HG03064 (cell line): ENCODE data around the gene TTLL13.
"Not testable (repeated sequence)": the region's sequence is repeated elsewhere in the genome, so short reads cannot be mapped to it uniquely, and the experiment has no call there.

Experiments
- ATAC-seq: cut with Tn5 transposase; IDR thresholded peaks from one replicate; pipeline ENCODE4 v1.9.1; 2021; ENCODE audit warnings: low read depth; ENCODE audit not compliant: unreplicated experiment

Gene TTLL13

GRCh38 chr15:90271459-90272166, 22.3 kb downstream of the TTLL13 start:
- ATAC-seq, result no peak

- ATAC-seq, result not testable (repeated sequence)
These were observed 29.1 kb downstream of the TTLL13 start for GRCh38 chr15:90278467-90278866.

- ATAC-seq, result not testable (repeated sequence)
These were observed 31.4 kb downstream of the TTLL13 start for GRCh38 chr15:90280743-90281142.

GRCh38 chr15:90281637-90282036, 32.3 kb downstream of the TTLL13 start:
- not testable (repeated sequence) for ATAC-seq

GRCh38 chr15:90286678-90287077, 37.3 kb downstream of the TTLL13 start:
- no peak for ATAC-seq

GRCh38 chr15:90287101-90287500, 37.7 kb downstream of the TTLL13 start:
- no peak for ATAC-seq

- no peak for ATAC-seq
These were observed 38.6 kb downstream of the TTLL13 start for GRCh38 chr15:90287946-90288345.

GRCh38 chr15:90291679-90292356, 42.5 kb downstream of the TTLL13 start:
- ATAC-seq, result no peak

GRCh38 chr15:90293040-90293810, 43.9 kb downstream of the TTLL13 start:
- ATAC-seq, result not testable (repeated sequence)

GRCh38 chr15:90294159-90294558, 44.8 kb downstream of the TTLL13 start:
- no peak for ATAC-seq

GRCh38 chr15:90294601-90295269, 45.4 kb downstream of the TTLL13 start:
- no peak for ATAC-seq

- ATAC-seq, result no peak
These were observed 45.9 kb downstream of the TTLL13 start for GRCh38 chr15:90295270-90295648.

- not testable (repeated sequence) for ATAC-seq
These were observed 47.0 kb downstream of the TTLL13 start for GRCh38 chr15:90296316-90296884.

- ATAC-seq, result no peak
These were observed 47.7 kb downstream of the TTLL13 start for GRCh38 chr15:90297021-90297420.

- no peak for ATAC-seq
These were observed 51.2 kb downstream of the TTLL13 start for GRCh38 chr15:90300541-90300940.

GRCh38 chr15:90300988-90301706, 51.8 kb downstream of the TTLL13 start:
- no peak for ATAC-seq

GRCh38 chr15:90301707-90302300, 52.4 kb downstream of the TTLL13 start:
- no peak for ATAC-seq

GRCh38 chr15:90305355-90305754, 56.0 kb downstream of the TTLL13 start:
- not testable (repeated sequence) for ATAC-seq

GRCh38 chr15:90305932-90306331, 56.6 kb downstream of the TTLL13 start:
- no peak for ATAC-seq
